Esophagus (tissue), 2 donors: ENCODE results near the gene DHX30. TPM values are rescaled to one million over a fixed set of nuclear protein-coding genes. Genes with fewer than 3 reads are reported as not detected.

Source experiments
- polyA plus RNA-seq, 2 donors: library from polyadenylated mRNA; stranded (reverse); fragments of 200-250 nt; gene quantifications; one replicate each; pipeline ENCODE4 v1.2.3, GENCODE V29; 2013
- donor health status: healthy with polysubstance abuse.
- donor health status: Bipolar disorder and iron deficiency.

The DHX30 gene
- polyA plus RNA-seq, 2 donors, result 26.6 to 32.7 TPM

Other genes with a start within 250 kb of the DHX30 start
- under 1 TPM; 0.12 to 0.40 TPM for gene CSPG5, start 224.3 kb upstream of the DHX30 start, polyA plus RNA-seq
- 10 to 100 TPM; 11.0 to 13.8 TPM for gene SMARCC1, start 21.2 kb upstream of the DHX30 start, polyA plus RNA-seq
- gene MAP4, start 213.3 kb downstream of the DHX30 start, polyA plus RNA-seq, result 10 to 100 TPM; 48.8 to 60.4 TPM